Transverse colon (tissue), 4 donors: ENCODE results near the gene SVIL. TPM values are rescaled to one million over a fixed set of nuclear protein-coding genes. Genes with fewer than 3 reads are reported as not detected.
"Not testable (repeated sequence)": the region's sequence is repeated elsewhere in the genome, so short reads cannot be mapped to it uniquely, and the experiment has no call there.

Experiments
- DNase-seq: peaks from one replicate; pipeline ENCODE4 v3.0.0-alpha.2; 2019
- H3K27ac ChIP-seq, 4 donors: fragments of 200-600 bp; sonication (generic); 2 replicates each; pipeline ENCODE4 v1.5.1; 2016 to 2018; ENCODE audit warnings: inconsistent platforms in 4 of 4
- H3K27me3 ChIP-seq: fragments of 200-600 bp; sonication (generic); 2 replicates; pipeline ENCODE4 v1.5.1; 2017; ENCODE audit warnings: inconsistent platforms
- H3K36me3 ChIP-seq, 4 donors: fragments of 200-600 bp; sonication (generic); 2 replicates each; pipeline ENCODE4 v1.5.1; 2017 to 2019; ENCODE audit warnings: inconsistent platforms in 4 of 4
- H3K4me1 ChIP-seq, 4 donors: fragments of 200-600 bp; sonication (generic); 2 replicates each; pipeline ENCODE4 v1.5.1; 2017 to 2020; ENCODE audit warnings: inconsistent platforms in 4 of 4
- H3K4me3 ChIP-seq, 4 donors: fragments of 200-600 bp; sonication (generic); 1 replicate in 1 of 4; 2 replicates in 3 of 4; pipeline versions ENCODE4 v1.5.1 to v1.6.1; 2017 to 2019; ENCODE audit warnings: inconsistent platforms in 4 of 4
- H3K9me3 ChIP-seq, 2 donors: fragments of 200-600 bp; sonication (generic); 2 replicates each; pipeline ENCODE4 v1.5.1; 2017 to 2019; ENCODE audit warnings: inconsistent platforms in 2 of 2
- EP300 ChIP-seq: sonication (generic); formaldehyde crosslinking; IDR thresholded peaks from one replicate; pipeline ENCODE4 v1.6.1; 2017; ENCODE audit warnings: antibody characterized with exemption, low read depth
- POLR2A ChIP-seq: fragments of 450-650 bp; IDR thresholded peaks from one replicate; pipeline ENCODE4 v1.6.1; 2016; ENCODE audit warnings: antibody characterized with exemption, mild to moderate bottlenecking, moderate library complexity
- POLR2AphosphoS5 ChIP-seq, 3 donors: sonication (generic); formaldehyde crosslinking; IDR thresholded peaks; one replicate each; pipeline ENCODE4 v1.6.1; 2016; ENCODE audit warnings: antibody characterized with exemption in 3 of 3
- WGBS, 2 donors: methylation state at CpG; one replicate each; pipeline ENCODE4 v1.1.5; 2018; ENCODE audit warnings: low coverage in 1 of 2; 5-methylcytosine and 5-hydroxymethylcytosine counted together
- in situ Hi-C, 4 donors: fragments of 200-750 bp; cut with MboI; loops; one replicate each; pipeline versions ENCODE4 v1.15.0 to v1.15.1; 2017; ENCODE audit warnings: low sequenced_read_pairs in 3 of 4, low pct_ligation_motif_present in 1 of 4, low pct_unique_long_range_greater_than_20kb in 1 of 4
- intact Hi-C: fragments of 100-400 bp; cut with DNase I; formaldehyde crosslinking; loops from one replicate; pipeline ENCODE4 v1.15.1; 2023; ENCODE audit warnings: low total_unique reads
- total RNA-seq, 4 donors: library from RNA; depleted of rRNA; stranded (reverse); fragments of >200 nt; gene quantifications; one replicate each; pipeline ENCODE4 v1.1.0, GENCODE V29; 2016
- TF ChIP-seq, protein P1 (sequence below), 5 experiments: fragments of 200-600 bp in 3 of 5; fragments of 450-650 bp in 2 of 5; sonication (generic) in 3 of 5; IDR thresholded peaks; 1 replicate in 2 of 5; 2 replicates in 3 of 5; pipeline ENCODE4 v1.5.1; 2016 to 2017; ENCODE audit warnings: antibody characterized with exemption in 5 of 5, inconsistent platforms in 3 of 5, mild to moderate bottlenecking in 2 of 5, moderate library complexity in 1 of 5

Gene SVIL
- total RNA-seq, 4 donors from 2014 or later, result 146 to 192 (median 156) TPM

DNA sequence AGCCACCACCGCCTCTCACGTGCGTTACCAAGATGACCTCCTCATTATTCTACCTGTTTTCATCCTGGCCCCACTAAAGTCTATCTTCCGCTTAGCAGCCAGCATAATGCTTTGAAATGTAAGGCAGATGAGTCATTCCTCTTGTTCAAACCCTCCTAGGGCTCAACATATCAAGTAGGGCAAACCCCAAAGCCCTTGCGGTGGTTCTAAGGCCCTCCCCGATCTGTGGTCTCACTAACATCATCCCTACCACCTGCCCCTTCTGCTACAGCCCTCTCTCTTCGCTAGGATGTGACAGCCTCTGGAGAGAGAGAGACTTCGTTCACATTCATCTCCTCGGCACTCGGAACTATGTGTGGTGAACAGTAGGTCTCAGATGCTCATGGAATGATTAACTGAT lies 94.8 kb downstream of the SVIL start:
- Histone ChIP-seq H3K4me1 (peaks cover 19 to 63% (median 46%) of the 10 kb centered on the region in 4 donors), H3K27ac (no peak overlapping the region), H3K9me3 (no peaks in the 10 kb centered on the region), H3K36me3 (peaks cover 0 to 5% (median 0%) of the 10 kb centered on the region in 4 donors), H3K27me3 (no peaks in the 10 kb centered on the region), H3K4me3 (no peak overlapping the region)
- 91 to 97% methylated on average over 7 to 10 of the region's 10 CpGs for WGBS, 2 donors
- no peak for TF ChIP-seq POLR2A
- TF ChIP-seq POLR2AphosphoS5 (IDR thresholded peaks at IDR 0.05), result peak in 1 of 3 donors; percentile 5
- in situ Hi-C loops (no loop called here), intact Hi-C loops (no loop called here)
- no peak for DNase-seq

DNA sequence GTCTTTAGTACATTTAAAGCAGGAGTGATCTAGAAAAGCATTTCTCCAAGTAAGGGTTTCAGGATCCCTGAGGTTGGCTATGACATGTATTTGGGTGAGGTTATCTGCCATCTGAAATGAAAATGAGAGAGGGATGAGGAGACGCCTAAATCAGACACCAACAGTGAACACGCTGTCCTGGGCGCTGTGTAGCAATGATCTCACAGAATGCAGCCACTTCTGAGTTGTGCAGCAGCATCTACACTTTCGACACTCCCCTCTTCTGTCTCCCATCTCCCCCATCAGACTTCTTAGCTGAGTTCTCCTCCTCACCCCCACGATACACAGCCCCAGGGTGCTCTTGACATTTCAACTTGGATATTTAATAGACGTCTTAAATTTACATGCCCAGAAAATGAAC lies 95.4 kb downstream of the SVIL start:
- WGBS, 2 donors, result 81 to 86% methylated on average over 6 of the region's 6 CpGs
- Histone ChIP-seq H3K4me3 (no peak overlapping the region), H3K4me1 (peaks cover 19 to 63% (median 48%) of the 10 kb centered on the region in 4 donors), H3K27me3 (no peaks in the 10 kb centered on the region), H3K36me3 (peaks cover 0 to 5% (median 0%) of the 10 kb centered on the region in 4 donors), H3K27ac (no peak overlapping the region), H3K9me3 (no peaks in the 10 kb centered on the region)
- TF ChIP-seq POLR2A (no peak), EP300 (no peak), POLR2AphosphoS5 (IDR thresholded peaks at IDR 0.05) (no peak)
- TF ChIP-seq, protein P1, sequence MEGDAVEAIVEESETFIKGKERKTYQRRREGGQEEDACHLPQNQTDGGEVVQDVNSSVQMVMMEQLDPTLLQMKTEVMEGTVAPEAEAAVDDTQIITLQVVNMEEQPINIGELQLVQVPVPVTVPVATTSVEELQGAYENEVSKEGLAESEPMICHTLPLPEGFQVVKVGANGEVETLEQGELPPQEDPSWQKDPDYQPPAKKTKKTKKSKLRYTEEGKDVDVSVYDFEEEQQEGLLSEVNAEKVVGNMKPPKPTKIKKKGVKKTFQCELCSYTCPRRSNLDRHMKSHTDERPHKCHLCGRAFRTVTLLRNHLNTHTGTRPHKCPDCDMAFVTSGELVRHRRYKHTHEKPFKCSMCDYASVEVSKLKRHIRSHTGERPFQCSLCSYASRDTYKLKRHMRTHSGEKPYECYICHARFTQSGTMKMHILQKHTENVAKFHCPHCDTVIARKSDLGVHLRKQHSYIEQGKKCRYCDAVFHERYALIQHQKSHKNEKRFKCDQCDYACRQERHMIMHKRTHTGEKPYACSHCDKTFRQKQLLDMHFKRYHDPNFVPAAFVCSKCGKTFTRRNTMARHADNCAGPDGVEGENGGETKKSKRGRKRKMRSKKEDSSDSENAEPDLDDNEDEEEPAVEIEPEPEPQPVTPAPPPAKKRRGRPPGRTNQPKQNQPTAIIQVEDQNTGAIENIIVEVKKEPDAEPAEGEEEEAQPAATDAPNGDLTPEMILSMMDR (IDR thresholded peaks at IDR 0.05), result no peak
- intact Hi-C loops, result no loop called here
- in situ Hi-C loops, result no loop called here
- DNase-seq, result no peak

DNA sequence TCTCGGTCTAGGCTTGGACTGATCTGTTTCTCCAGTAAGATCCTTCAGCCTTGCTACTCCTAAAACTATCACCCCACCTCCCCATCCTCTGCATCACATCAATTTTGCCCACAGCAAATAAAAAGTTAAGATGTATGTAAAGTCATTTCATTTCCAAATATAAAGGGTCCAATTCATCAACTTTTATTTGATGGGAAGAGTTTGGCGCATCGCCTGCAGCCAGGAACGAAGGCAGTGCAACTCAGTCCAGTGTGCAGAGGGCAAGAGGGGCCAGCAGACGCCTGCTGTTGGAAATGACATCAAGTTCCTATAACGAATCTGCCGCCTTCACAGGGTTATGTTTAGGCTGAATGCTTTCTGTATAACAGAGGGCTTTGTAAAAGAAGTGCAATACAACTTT lies 97.0 kb downstream of the SVIL start:
- no peak for DNase-seq
- H3K4me3 ChIP-seq, result no peak overlapping the region
- intact Hi-C loops (no loop called here), in situ Hi-C loops (no loop called here)
- H3K4me1 ChIP-seq, result peaks cover 19 to 58% (median 39%) of the 10 kb centered on the region in 4 donors
- H3K27ac ChIP-seq, result peak overlapping the region in 3 of 4 donors; percentile 15 to 84 (median 80)
- TF ChIP-seq POLR2AphosphoS5 (IDR thresholded peaks at IDR 0.05) (no peak), POLR2A (no peak), EP300 (no peak)
- TF ChIP-seq, protein P1 (IDR thresholded peaks at IDR 0.05), result no peak
- H3K36me3 ChIP-seq, result peaks cover 0 to 5% (median under 1%) of the 10 kb centered on the region in 4 donors
- WGBS, 2 donors, result 66 to 82% methylated on average over 1 to 7 of the region's 7 CpGs
- no peaks in the 10 kb centered on the region for H3K9me3 ChIP-seq
- H3K27me3 ChIP-seq, result no peaks in the 10 kb centered on the region

DNA sequence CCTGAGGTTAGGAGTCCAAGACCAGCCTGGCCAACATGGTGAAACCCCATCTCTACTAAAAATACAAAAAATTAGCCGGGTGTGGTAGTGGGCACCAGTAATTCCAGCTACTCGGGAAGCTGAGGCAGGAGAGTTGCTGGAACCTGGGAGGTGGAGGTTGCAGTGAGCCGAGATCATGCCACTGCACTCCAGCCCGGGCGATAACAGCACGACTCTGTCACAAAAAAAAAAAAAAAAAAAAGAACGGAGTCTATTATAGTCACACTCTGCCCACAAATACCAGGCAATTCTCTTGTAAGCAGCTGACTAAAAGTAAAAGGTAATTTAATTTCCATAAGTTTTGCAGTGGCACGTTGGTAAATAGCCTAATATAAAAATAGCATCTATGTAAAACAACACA lies 98.1 kb downstream of the SVIL start:
- DNase-seq, in situ Hi-C loops, H3K36me3 ChIP-seq, H3K27me3 ChIP-seq, H3K4me3 ChIP-seq, intact Hi-C loops, H3K9me3 ChIP-seq: not testable (repeated sequence)
- Histone ChIP-seq H3K4me1 (peaks cover 19 to 53% (median 39%) of the 10 kb centered on the region in 4 donors), H3K27ac (peak overlapping the region; percentile 77 to 84 (median 80))
- WGBS, 2 donors, result 48 to 65% methylated on average over 5 to 8 of the region's 8 CpGs

DNA sequence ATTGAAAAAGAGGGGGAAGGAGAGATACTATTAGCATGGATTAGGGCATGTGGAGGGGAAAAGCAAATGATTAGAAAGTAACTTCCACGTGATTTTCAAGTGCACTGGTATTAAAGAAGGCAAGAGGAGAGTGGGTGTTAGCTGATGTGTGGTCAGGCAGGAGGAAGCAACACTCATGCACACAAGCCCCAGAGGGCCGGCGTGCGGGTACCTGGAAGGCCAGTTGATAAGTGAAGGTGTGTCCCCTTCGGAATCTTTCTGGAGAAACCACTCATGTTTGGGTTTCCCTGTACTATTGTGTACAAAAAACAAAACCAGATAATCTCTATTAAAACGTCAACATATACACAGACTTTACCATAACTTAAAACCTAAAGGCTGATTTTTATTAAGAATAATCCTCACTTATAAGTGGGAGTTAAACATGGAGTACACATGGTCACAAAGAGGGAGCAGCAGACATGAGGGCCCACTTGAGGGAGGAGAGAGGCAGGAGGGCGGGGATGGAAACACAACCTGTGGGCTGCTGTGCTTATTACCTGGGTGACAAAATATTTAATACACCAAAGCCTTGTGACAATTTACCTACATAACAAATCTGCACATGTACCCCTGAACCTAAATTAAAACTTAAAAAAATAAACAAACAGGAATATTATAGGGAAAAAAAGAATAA lies 98.9 kb downstream of the SVIL start:
- Histone ChIP-seq H3K9me3 (no peaks in the 10 kb centered on the region), H3K27me3 (no peaks in the 10 kb centered on the region), H3K27ac (peak overlapping the region; percentile 77 to 84 (median 80)), H3K4me3 (peak overlapping the region in 1 of 4 donors; percentile 1), H3K4me1 (peaks cover 19 to 53% (median 39%) of the 10 kb centered on the region in 4 donors), H3K36me3 (peaks cover 0 to 6% (median 2%) of the 10 kb centered on the region in 4 donors)
- intact Hi-C loops, result no loop called here
- TF ChIP-seq, protein P1 (IDR thresholded peaks at IDR 0.05), result no peak
- TF ChIP-seq EP300, result no peak
- TF ChIP-seq POLR2AphosphoS5 (IDR thresholded peaks at IDR 0.05), result no peak
- no peak for TF ChIP-seq POLR2A
- in situ Hi-C loops, result no loop called here
- WGBS, 2 donors, result 36 to 37% methylated on average over 7 of the region's 7 CpGs
- DNase-seq, result no peak
